Measurements from ENCODE around the gene ERFL. TPM values are rescaled to one million over a fixed set of nuclear protein-coding genes. Genes with fewer than 3 reads are reported as not detected.

Gene ERFL
- polyA plus RNA-seq, 1 donor = 0.24 TPM

DNA sequence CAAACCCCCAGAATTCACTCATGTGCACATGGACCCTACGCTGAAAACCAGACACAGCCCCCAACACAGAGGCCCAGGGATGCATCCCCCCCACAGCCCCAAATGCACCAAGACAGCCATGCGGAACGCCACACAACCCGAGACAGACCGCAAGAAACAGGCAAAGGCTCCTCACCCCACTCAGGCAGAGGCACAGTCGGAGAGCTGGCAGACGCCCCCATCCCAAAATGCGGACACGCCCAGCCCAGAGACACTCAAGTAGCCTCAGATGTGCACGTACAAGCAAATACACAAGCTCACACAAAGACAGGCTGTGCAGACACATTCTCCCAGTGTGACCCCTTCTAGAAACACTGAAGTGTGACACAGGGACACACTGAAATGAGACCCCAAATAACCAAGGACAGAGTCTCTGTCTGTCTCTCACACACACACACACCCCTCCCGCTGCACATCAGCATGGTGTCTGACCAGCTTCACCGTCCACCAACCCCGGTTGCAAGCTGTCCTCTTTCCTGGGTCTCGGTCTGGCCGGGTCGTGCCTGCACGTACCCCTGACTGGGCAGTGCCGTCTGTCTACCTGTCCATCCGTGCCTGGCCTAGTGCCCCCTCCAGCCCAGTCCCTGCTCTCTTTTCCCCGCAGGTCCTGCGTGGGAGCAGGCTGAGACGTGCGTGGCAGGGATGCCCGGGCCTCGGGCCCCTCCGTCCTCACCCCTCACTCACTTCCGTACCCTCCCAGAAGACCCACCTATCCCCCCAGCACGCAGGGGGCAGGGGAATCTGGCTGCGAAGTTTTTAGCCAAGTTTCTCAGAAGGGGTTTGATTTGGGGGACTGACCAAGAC, 16.1 kb downstream of the ERFL start:
- Histone ChIP-seq H3K27ac (ENCODE audit: low read length) (no peak overlapping the region), H3K27me3 (ENCODE audit: control insufficient read depth, insufficient read depth, low read length) (peaks cover 73% of the 10 kb centered on the region), H3K9me3 (ENCODE audit: control insufficient read depth, low read depth, low read length) (no peaks in the 10 kb centered on the region), H3K4me3 (ENCODE audit: low read length) (no peak overlapping the region), H3K4me1 (ENCODE audit: control insufficient read depth, insufficient read depth, low read length) (peaks cover 6% of the 10 kb centered on the region), H3K36me3 (ENCODE audit: control insufficient read depth, insufficient read depth, low read length) (peaks cover 6% of the 10 kb centered on the region)
- DNase-seq = no peak
- WGBS (ENCODE audit: insufficient coverage, low lambda C conversion rate) = no CpG with 5 or more reads among the region's 29 CpGs

DNA sequence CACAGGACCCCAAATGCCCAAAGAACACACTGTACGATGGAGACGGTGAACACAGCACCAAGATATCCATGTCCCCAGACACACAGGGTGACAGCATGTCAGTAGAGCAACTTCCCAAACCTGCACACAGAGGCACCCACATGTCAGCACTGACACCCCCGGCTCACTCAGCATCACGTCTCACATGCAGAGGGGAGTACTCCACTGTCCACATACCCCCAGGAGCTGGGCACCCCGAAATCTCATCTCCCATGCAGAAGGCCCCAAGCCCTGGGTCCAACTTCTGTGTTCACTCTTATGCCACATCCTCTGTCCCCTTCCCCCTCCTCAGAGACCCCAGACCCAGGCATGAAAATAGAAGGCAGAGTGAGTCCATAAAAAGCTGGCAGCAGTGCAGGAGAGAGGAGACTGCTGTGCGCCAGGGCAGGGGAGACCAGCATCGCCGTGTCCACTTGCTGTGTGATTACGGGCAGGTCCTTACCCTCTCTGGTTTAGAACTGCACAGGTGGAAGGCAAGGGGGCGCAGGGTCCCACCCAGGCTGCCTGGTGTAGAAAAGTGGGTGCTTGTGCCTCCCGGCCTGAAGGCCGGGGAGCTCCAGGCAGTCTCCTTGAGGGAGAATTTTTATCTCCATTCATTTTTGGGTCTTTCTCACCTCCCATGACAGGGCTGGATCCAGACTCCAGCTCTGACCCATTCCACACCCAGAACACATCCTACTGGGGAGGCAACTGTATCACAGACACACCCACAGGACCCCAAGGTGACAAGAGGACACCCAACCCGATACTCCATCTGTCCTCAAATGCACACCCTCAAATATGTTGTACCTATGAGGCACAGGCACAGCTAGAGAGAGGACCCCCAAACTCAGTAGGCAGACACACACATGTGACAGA, 17.0 kb downstream of the ERFL start:
- H3K27ac ChIP-seq (ENCODE audit: low read length) = no peak overlapping the region
- H3K36me3 ChIP-seq (ENCODE audit: control insufficient read depth, insufficient read depth, low read length) = peaks cover 15% of the 10 kb centered on the region
- no peak for DNase-seq
- no peaks in the 10 kb centered on the region for H3K9me3 ChIP-seq (ENCODE audit: control insufficient read depth, low read depth, low read length)
- H3K27me3 ChIP-seq (ENCODE audit: control insufficient read depth, insufficient read depth, low read length) = peaks cover 64% of the 10 kb centered on the region
- WGBS (ENCODE audit: insufficient coverage, low lambda C conversion rate) = no CpG with 5 or more reads among the region's 13 CpGs
- peaks cover 8% of the 10 kb centered on the region for H3K4me1 ChIP-seq (ENCODE audit: control insufficient read depth, insufficient read depth, low read length)
- no peak overlapping the region for H3K4me3 ChIP-seq (ENCODE audit: low read length)

DNA sequence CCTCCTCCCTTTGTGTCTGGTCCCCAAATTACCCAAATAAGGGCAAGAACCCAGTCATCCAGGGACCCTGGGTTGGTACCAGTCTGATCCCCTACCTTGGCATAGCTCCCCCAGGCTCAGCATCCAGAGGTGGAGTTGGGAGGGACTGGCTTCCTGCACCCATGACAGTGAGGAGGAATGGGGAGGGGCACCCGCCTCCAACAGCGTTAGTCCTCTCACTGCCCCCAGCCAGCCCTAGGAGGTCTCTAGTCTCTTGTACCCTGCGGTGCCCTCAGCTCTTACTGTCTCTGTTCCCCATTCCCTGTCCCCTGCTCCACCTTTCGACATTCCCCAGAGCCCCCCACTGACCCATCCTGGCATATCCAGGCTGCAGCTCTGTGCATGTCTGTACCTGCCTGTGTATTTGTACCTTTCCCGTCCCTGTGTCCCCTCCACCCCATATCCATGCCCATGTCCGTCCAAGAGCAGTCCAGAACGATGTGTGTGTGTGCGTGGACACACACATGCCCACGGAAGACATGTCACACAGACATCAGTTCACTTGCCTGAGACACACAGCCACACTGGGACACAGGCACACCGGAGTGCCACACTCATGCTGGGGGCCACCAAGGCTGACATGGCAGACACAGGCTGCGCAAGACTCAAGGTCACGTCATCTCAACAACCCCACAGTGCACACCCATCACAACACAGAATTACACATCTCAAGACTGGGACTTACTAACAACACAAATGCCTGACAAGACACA, 17.8 kb downstream of the ERFL start:
- peaks cover 10% of the 10 kb centered on the region for H3K4me1 ChIP-seq (ENCODE audit: control insufficient read depth, insufficient read depth, low read length)
- H3K36me3 ChIP-seq (ENCODE audit: control insufficient read depth, insufficient read depth, low read length) = peaks cover 23% of the 10 kb centered on the region
- H3K4me3 ChIP-seq (ENCODE audit: low read length) = no peak overlapping the region
- no peaks in the 10 kb centered on the region for H3K9me3 ChIP-seq (ENCODE audit: control insufficient read depth, low read depth, low read length)
- no CpG with 5 or more reads among the region's 12 CpGs for WGBS (ENCODE audit: insufficient coverage, low lambda C conversion rate)
- H3K27ac ChIP-seq (ENCODE audit: low read length) = no peak overlapping the region
- H3K27me3 ChIP-seq (ENCODE audit: control insufficient read depth, insufficient read depth, low read length) = peaks cover 56% of the 10 kb centered on the region
- no peak for DNase-seq

DNA sequence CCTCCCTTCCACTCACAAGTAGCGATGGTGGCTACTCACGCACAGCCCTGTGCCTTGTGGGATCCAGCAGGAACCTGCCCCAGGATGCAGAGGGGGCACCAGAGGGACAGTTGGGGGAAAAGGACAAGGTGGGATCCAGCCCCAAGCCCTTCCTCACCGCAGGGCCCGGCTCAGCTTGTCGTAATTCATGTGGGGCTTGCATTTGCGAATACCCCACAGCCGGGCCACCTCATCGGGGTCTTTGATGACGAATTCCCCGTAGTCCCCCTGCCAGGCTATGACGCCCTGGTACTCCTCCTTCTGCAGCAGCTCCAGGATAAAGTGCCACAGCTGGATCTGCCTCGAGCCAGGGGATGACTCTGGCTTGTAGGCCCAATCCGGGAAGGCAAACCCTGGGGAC, 18.5 kb downstream of the ERFL start:
- Histone ChIP-seq H3K27ac (ENCODE audit: low read length) (no peak overlapping the region), H3K9me3 (ENCODE audit: control insufficient read depth, low read depth, low read length) (no peaks in the 10 kb centered on the region)
- no peak for DNase-seq

DNA sequence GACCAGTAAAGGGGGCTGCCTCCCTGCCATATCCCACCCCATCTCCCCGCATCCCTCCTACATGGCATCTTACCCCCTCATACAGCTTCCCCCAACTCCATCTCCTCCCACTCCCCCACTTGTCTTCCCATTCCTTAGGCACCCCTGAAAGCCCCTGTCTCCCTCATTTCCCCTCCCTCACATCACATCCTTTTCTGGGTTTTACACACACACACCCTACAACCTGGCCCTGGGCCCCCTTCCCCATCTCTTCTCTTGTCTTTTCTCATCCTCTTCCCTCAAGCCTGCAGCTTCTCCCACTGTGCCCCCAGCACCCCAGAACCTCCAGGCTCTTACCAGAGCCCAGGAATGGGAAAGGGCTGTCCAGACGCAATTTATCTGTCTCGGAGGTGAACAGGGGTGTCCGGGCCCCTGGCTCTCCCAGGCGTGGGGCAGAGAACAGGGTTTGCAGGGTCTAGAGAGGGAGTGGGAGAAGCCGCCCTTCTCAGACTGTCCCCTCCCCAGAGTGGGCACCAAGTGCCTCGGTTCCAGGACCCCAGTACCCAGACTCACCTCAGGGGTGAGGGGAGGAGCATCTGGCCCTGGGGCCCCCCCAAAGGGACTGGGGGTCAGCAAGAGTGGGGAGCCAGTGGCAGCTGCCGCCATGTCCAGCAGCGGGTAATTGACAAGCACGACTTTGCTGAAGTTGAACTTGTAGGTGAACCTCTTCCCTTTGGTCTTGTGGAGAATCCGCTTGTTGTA, 19.4 kb downstream of the ERFL start:
- no peak overlapping the region for H3K27ac ChIP-seq (ENCODE audit: low read length)

More for the DNA sequence above, 18.5 kb downstream of the ERFL start:
- H3K4me3 ChIP-seq (ENCODE audit: low read length) = no peak overlapping the region
- H3K36me3 ChIP-seq (ENCODE audit: control insufficient read depth, insufficient read depth, low read length) = peaks cover 30% of the 10 kb centered on the region
- peaks cover 13% of the 10 kb centered on the region for H3K4me1 ChIP-seq (ENCODE audit: control insufficient read depth, insufficient read depth, low read length)
- no CpG with 5 or more reads among the region's 13 CpGs for WGBS (ENCODE audit: insufficient coverage, low lambda C conversion rate)
- H3K27me3 ChIP-seq (ENCODE audit: control insufficient read depth, insufficient read depth, low read length) = peaks cover 49% of the 10 kb centered on the region

DNA sequence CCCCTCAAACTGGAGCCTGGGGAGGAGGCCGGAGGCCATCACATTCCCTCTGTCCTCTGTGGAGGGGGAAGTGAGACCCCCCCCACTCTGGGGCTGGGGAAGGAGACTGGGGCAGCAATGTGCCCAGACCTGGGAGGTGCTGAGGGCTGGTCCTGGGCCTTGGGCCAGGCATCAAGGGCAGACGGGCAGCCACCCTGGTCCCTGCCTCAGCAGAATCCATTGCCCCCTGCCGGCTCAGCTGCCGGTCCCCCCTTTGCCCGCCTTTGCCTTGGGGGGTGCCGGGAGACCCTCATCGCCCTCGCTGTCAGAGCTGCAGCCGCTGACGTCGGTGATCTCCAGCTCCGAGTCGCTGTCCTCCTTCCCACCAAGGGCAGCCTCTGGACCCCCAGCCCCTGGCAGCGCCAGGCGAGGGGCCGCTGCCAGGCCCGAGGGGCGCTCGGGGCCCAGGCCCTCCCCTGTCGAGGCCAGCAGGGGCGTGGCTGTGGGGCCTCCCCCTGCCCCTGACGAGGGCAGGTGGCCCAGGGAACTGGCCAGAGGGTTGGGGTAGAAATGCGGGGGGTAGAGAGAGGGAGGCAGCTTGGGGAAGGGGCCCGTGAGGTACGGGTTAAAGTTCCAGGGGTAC, 20.1 kb downstream of the ERFL start:
- Histone ChIP-seq H3K36me3 (ENCODE audit: control insufficient read depth, insufficient read depth, low read length) (peaks cover 43% of the 10 kb centered on the region), H3K4me3 (ENCODE audit: low read length) (no peak overlapping the region), H3K9me3 (ENCODE audit: control insufficient read depth, low read depth, low read length) (no peaks in the 10 kb centered on the region), H3K4me1 (ENCODE audit: control insufficient read depth, insufficient read depth, low read length) (peaks cover 24% of the 10 kb centered on the region), H3K27me3 (ENCODE audit: control insufficient read depth, insufficient read depth, low read length) (peaks cover 33% of the 10 kb centered on the region), H3K27ac (ENCODE audit: low read length) (no peak overlapping the region)
- DNase-seq = no peak
- WGBS (ENCODE audit: insufficient coverage, low lambda C conversion rate) = no CpG with 5 or more reads among the region's 25 CpGs

More for the DNA sequence above, 19.4 kb downstream of the ERFL start:
- Histone ChIP-seq H3K4me3 (ENCODE audit: low read length) (no peak overlapping the region), H3K4me1 (ENCODE audit: control insufficient read depth, insufficient read depth, low read length) (peaks cover 19% of the 10 kb centered on the region), H3K27me3 (ENCODE audit: control insufficient read depth, insufficient read depth, low read length) (peaks cover 41% of the 10 kb centered on the region), H3K36me3 (ENCODE audit: control insufficient read depth, insufficient read depth, low read length) (peaks cover 35% of the 10 kb centered on the region), H3K9me3 (ENCODE audit: control insufficient read depth, low read depth, low read length) (no peaks in the 10 kb centered on the region)
- no CpG with 5 or more reads among the region's 11 CpGs for WGBS (ENCODE audit: insufficient coverage, low lambda C conversion rate)
- no peak for DNase-seq

DNA sequence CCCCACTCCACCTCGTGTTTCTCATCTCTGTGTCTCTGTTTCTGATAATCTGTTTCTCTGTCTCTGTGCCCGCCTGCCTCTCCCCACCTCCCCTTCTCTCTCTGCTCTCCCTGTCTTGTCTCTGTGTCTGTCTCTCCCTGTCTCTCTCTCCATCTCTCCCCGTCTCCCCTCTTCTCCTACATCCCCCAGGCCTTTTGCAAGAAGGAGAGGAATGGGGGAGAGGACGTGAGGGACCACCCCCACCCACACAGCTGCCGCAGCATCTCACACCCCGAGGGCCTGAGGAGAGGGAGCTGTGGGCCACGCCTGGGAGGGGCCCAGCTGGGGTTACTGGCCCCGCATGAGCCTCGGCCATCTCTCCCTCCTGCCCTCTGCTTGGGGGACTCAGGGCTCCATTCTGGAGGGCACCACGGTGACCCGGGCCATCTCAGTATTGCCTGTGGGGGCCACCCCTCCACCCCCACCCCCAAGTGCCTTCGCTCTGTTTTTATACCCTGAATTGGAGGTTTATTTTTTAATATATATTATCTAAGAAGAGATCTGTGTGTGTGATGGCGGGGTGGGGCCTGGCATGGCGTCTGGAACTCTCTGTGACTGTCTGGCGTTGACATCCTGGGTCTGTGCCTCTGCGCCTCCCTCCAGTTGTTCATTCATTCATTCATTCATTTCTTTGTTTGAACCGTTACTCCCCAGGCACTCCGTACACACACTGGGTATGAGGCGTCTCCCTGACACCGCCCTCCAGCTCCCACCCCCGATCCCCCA, 21.2 kb downstream of the ERFL start:
- Histone ChIP-seq H3K4me1 (ENCODE audit: control insufficient read depth, insufficient read depth, low read length) (peaks cover 24% of the 10 kb centered on the region), H3K27ac (ENCODE audit: low read length) (no peak overlapping the region), H3K9me3 (ENCODE audit: control insufficient read depth, low read depth, low read length) (no peaks in the 10 kb centered on the region), H3K36me3 (ENCODE audit: control insufficient read depth, insufficient read depth, low read length) (peaks cover 53% of the 10 kb centered on the region), H3K4me3 (ENCODE audit: low read length) (no peak overlapping the region), H3K27me3 (ENCODE audit: control insufficient read depth, insufficient read depth, low read length) (peaks cover 23% of the 10 kb centered on the region)
- 30% methylated on average over 1 of the region's 21 CpGs for WGBS (ENCODE audit: insufficient coverage, low lambda C conversion rate)
- no peak for DNase-seq

DNA sequence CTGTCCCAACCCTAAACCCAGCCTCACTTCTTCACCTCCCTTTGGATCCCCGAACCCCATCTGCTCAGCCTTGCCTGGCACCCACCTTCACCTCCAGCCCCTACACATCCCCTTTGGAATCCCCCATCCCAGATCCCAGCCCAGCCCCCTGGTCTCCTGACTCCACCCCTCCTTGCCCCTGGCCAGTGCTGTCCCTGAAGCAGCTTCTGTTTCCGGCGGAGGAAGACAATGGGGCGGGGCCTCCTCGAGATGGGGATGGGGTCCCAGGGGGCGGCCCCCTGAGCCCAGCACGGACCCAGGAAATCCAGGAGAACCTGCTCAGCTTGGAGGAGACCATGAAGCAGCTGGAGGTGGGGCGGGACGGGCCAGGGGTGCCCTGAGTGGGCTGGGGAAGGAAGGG, 22.0 kb downstream of the ERFL start:
- H3K27me3 ChIP-seq (ENCODE audit: control insufficient read depth, insufficient read depth, low read length) = peaks cover 15% of the 10 kb centered on the region
- no peaks in the 10 kb centered on the region for H3K9me3 ChIP-seq (ENCODE audit: control insufficient read depth, low read depth, low read length)
- peaks cover 59% of the 10 kb centered on the region for H3K36me3 ChIP-seq (ENCODE audit: control insufficient read depth, insufficient read depth, low read length)
- WGBS (ENCODE audit: insufficient coverage, low lambda C conversion rate) = 100% methylated on average over 1 of the region's 9 CpGs
- no peak for DNase-seq
- no peak overlapping the region for H3K27ac ChIP-seq (ENCODE audit: low read length)
- H3K4me3 ChIP-seq (ENCODE audit: low read length) = no peak overlapping the region
- peaks cover 24% of the 10 kb centered on the region for H3K4me1 ChIP-seq (ENCODE audit: control insufficient read depth, insufficient read depth, low read length)

Measured in large intestine (tissue), 3 donors.